ENCODE data around the gene PFDN1.

DNA sequence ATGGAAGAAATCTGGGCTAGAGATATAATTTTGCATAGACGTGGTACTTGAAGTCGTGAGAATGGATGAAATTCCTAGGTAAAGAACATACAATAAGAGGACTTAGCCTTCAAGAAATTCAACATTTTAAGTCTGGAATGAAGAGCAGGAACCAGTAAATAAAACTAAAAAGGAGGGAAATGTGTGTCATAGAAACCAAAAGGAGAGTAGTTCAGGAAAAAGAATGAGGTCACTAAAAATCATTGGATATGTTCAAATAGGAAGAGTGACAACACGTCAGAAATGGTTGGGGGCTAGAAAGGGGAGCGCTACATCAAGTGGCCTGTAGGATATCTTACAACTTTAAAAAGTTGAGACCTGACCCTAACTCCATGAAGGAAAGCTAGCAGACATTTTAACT is 44.0 kb downstream of the PFDN1 start:
- TF ChIP-seq, protein P1, sequence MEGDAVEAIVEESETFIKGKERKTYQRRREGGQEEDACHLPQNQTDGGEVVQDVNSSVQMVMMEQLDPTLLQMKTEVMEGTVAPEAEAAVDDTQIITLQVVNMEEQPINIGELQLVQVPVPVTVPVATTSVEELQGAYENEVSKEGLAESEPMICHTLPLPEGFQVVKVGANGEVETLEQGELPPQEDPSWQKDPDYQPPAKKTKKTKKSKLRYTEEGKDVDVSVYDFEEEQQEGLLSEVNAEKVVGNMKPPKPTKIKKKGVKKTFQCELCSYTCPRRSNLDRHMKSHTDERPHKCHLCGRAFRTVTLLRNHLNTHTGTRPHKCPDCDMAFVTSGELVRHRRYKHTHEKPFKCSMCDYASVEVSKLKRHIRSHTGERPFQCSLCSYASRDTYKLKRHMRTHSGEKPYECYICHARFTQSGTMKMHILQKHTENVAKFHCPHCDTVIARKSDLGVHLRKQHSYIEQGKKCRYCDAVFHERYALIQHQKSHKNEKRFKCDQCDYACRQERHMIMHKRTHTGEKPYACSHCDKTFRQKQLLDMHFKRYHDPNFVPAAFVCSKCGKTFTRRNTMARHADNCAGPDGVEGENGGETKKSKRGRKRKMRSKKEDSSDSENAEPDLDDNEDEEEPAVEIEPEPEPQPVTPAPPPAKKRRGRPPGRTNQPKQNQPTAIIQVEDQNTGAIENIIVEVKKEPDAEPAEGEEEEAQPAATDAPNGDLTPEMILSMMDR (IDR thresholded peaks at IDR 0.05), result no peak
- TF ChIP-seq POLR2AphosphoS5 (IDR thresholded peaks at IDR 0.05; ENCODE audit: low read depth, low read length) (no peak), SIN3A (IDR thresholded peaks at IDR 0.05; ENCODE audit: borderline replicate concordance, insufficient read depth, low read depth, low read length) (no peak), TCF7L2 (IDR thresholded peaks at IDR 0.05; ENCODE audit: low read depth, low read length) (no peak)
- TF ChIP-seq, protein P2, sequence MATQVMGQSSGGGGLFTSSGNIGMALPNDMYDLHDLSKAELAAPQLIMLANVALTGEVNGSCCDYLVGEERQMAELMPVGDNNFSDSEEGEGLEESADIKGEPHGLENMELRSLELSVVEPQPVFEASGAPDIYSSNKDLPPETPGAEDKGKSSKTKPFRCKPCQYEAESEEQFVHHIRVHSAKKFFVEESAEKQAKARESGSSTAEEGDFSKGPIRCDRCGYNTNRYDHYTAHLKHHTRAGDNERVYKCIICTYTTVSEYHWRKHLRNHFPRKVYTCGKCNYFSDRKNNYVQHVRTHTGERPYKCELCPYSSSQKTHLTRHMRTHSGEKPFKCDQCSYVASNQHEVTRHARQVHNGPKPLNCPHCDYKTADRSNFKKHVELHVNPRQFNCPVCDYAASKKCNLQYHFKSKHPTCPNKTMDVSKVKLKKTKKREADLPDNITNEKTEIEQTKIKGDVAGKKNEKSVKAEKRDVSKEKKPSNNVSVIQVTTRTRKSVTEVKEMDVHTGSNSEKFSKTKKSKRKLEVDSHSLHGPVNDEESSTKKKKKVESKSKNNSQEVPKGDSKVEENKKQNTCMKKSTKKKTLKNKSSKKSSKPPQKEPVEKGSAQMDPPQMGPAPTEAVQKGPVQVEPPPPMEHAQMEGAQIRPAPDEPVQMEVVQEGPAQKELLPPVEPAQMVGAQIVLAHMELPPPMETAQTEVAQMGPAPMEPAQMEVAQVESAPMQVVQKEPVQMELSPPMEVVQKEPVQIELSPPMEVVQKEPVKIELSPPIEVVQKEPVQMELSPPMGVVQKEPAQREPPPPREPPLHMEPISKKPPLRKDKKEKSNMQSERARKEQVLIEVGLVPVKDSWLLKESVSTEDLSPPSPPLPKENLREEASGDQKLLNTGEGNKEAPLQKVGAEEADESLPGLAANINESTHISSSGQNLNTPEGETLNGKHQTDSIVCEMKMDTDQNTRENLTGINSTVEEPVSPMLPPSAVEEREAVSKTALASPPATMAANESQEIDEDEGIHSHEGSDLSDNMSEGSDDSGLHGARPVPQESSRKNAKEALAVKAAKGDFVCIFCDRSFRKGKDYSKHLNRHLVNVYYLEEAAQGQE (IDR thresholded peaks at IDR 0.05; ENCODE audit: insufficient read depth in 1 of 2, low read depth in 2 of 2, low read length in 1 of 2), result no peak
